ENCODE data around the gene ZBTB46.

The ZBTB46 gene

DNA sequence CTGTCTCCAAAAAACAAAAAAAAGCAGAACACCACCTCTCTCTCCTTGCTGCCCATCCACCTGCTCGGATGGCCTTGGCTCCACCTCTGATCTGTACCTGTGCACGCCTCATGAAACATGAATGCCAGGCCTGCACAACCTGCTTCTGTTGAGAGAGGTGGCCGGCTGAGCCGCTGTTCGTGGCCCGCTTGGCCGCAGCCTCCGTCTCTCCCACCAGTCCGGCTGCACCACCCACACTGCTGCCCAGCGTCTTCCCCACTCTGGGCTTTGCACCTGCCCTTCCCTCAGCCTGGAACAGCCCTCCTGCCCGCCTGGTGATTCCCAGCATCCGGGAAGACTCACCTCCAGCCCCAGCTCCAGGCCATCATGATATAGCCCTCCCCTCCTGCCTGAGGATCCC is 12.2 kb upstream of the ZBTB46 start:
- TF ChIP-seq, protein P1, sequence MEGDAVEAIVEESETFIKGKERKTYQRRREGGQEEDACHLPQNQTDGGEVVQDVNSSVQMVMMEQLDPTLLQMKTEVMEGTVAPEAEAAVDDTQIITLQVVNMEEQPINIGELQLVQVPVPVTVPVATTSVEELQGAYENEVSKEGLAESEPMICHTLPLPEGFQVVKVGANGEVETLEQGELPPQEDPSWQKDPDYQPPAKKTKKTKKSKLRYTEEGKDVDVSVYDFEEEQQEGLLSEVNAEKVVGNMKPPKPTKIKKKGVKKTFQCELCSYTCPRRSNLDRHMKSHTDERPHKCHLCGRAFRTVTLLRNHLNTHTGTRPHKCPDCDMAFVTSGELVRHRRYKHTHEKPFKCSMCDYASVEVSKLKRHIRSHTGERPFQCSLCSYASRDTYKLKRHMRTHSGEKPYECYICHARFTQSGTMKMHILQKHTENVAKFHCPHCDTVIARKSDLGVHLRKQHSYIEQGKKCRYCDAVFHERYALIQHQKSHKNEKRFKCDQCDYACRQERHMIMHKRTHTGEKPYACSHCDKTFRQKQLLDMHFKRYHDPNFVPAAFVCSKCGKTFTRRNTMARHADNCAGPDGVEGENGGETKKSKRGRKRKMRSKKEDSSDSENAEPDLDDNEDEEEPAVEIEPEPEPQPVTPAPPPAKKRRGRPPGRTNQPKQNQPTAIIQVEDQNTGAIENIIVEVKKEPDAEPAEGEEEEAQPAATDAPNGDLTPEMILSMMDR (IDR thresholded peaks at IDR 0.05; ENCODE audit: low read length, missing control alignments), result no peak
- no peak for DNase-seq (ENCODE audit: low read depth)
- no peak overlapping the region for H3K4me3 ChIP-seq (replicated peaks; ENCODE audit: low read depth, low read length)

DNA sequence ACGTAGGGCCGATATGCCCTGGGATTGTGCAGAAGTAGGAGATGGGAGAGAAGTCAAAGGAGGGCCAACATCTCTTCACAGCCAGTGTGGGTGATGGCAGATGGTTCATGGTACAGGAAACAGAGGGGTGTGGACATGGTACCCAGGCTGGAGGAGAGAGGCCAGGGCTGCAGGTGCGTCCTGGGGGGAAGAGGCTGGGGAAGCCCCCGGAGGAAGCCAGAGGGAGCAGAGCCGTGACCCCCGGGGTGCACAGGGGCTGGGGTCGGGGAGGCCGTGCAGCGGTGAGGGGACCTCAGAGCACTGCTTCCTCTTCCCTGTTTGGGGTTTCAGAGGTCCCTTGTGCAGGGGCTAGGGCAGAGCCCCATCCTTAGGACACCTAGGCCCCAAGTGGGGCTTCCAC is 11.2 kb upstream of the ZBTB46 start:
- TF ChIP-seq, protein P1 (IDR thresholded peaks at IDR 0.05; ENCODE audit: low read length, missing control alignments), result no peak
- no peak overlapping the region for H3K4me3 ChIP-seq (replicated peaks; ENCODE audit: low read depth, low read length)
- no peak for DNase-seq (ENCODE audit: low read depth)

DNA sequence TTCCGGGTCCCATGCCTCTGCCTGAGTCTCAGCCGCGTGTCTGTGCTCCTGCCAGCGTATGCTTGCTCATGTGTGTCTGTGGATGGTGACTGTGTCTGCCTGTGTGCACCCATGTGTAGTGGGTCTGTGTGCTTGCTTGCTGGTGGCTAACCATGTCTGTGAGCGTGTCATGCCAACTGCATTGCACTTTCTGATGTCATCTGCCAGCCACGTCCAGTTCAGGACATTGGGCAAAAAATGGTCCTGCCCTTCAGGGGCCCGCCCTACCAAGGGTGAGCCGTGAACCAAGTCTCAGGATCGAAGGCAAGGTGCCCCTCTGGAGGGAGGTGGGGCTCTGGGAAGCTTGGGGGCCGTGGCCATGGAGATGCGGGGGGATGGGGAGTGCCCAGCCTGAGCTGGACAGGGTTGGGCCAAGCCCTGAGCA is 9.4 kb upstream of the ZBTB46 start:
- TF ChIP-seq, protein P1 (IDR thresholded peaks at IDR 0.05; ENCODE audit: low read length, missing control alignments), result no peak

DNA sequence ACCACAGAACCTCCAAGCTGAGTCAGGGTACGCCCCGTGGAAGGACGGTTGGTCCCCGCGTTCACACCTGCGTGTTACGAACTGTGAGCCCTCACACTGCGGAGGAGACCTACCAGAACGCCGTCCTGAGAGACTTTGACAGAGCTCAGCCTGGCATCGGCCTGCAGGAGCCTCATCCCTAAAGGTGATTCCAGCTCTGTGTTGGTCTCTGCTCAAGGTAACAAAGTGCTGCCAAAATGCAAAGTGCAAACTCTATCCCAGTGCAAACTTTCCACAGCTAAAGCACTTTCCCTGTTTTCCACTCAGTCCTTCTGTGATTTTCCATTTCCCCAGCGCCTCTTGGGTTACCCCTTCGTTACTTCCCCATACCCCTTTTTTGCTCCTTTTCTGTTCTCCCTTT is 8.6 kb upstream of the ZBTB46 start:
- TF ChIP-seq, protein P1 (IDR thresholded peaks at IDR 0.05; ENCODE audit: low read length, missing control alignments), result no peak
- DNase-seq (ENCODE audit: low read depth), result no peak
- H3K4me3 ChIP-seq (replicated peaks; ENCODE audit: low read depth, low read length), result no peak overlapping the region

More for the DNA sequence above, 9.4 kb upstream of the ZBTB46 start:
- DNase-seq (ENCODE audit: low read depth), result no peak
- H3K4me3 ChIP-seq (replicated peaks; ENCODE audit: low read depth, low read length), result no peak overlapping the region

DNA sequence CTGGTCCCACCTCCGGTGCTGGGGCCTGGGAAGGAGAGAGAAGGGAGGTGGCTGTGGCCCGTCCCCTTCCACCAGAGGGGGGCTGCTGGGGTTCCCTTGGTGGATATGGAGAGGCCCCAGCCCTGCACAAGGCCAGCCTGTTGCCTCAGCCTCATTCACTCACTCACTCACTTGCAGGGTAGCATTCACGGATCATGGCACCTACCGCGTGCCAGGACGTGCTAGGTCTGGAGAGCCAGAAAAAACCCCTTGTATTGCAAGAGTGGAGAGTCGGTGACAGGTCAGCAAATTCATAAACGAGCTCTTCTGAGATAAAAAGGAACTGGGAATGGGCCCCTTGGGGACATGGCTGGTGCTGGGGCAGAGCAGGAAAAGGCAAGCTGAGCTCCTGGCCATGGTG is 6.4 kb upstream of the ZBTB46 start:
- no peak overlapping the region for H3K4me3 ChIP-seq (replicated peaks; ENCODE audit: low read depth, low read length)
- DNase-seq (ENCODE audit: low read depth), result no peak
- TF ChIP-seq, protein P1 (IDR thresholded peaks at IDR 0.05; ENCODE audit: low read length, missing control alignments), result no peak

DNA sequence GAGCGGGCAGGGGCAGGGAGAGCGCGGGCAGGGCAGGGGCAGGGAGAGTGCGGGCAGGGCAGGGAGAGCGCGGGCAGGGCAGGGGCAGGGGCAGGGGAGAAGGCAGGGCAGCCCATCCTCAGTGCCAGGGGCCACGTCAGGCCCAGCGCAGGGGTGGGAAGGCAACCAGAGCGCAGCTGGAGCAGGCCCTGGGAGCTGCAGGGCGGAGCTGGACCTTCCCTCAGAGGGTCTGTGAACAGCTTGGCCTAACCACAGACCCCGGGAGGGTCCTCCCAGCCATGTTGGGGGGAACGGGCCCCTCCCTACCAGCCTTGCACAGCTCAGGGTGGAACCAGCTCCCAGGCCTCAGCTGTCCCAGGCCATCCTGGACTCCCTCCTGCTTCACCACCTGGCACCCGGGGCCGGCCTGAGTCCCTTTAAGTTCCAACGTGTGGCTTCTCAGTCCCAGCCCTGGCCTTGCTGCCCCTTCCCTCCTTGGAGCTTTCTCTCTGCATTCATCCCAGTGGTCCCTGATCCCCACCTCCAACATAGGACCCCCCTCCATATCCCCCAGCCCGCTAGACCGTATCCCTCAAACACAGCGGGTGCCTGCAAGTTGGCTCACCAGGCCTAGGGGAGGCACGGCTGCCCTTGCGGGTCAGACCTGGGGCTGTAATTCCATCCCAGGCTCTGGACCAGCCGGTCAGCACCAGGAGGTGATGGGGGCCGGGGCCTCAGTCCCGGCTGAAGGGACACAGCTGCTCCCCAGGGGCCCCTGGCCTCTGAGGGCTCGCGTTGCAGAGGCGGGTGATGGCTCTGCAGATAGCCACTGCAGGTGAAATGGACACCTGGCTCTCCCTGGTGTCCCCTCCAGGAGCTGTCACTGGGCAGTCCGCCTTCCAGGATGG is 5.6 kb upstream of the ZBTB46 start:
- no peak for DNase-seq (ENCODE audit: low read depth)
- no peak overlapping the region for H3K4me3 ChIP-seq (replicated peaks; ENCODE audit: low read depth, low read length)
- TF ChIP-seq, protein P1 (IDR thresholded peaks at IDR 0.05; ENCODE audit: low read length, missing control alignments), result no peak

Measured in fibroblast of pulmonary artery (primary cell).